ENCODE measurements around the gene CST3.

CST3 gene

GRCh38 chr20:23655491-23656211 is 17.9 kb upstream of the CST3 start:
- peak; percentile 15 for DNase-seq
- Mint-ChIP-seq H3K27ac (no peak overlapping the region), H3K4me3 (peak overlapping the region in 1 of 2 donors; percentile 19), H3K36me3 (no peaks in the 10 kb centered on the region), H3K4me1 (peaks cover 20 to 31% of the 10 kb centered on the region in 2 donors), H3K27me3 (peaks cover 9 to 12% of the 10 kb centered on the region in 2 donors), H3K9me3 (no peaks in the 10 kb centered on the region)
- peak; percentile 71 to 79 for ATAC-seq (replicated peaks)

GRCh38 chr20:23654717-23655116 is 17.0 kb upstream of the CST3 start:
- Mint-ChIP-seq H3K27ac (no peak overlapping the region), H3K4me1 (peaks cover 20 to 31% of the 10 kb centered on the region in 2 donors), H3K27me3 (peaks cover 9 to 12% of the 10 kb centered on the region in 2 donors), H3K36me3 (no peaks in the 10 kb centered on the region), H3K4me3 (peak overlapping the region in 1 of 2 donors; percentile 12), H3K9me3 (no peaks in the 10 kb centered on the region)
- DNase-seq: no peak
- no peak for ATAC-seq (replicated peaks)

GRCh38 chr20:23654000-23654399 is 16.2 kb upstream of the CST3 start:
- peaks cover 20 to 31% of the 10 kb centered on the region in 2 donors for H3K4me1 Mint-ChIP-seq

GRCh38 chr20:23653400-23653938 is 15.7 kb upstream of the CST3 start:
- ATAC-seq (replicated peaks) (no peak), DNase-seq (no peak)
- H3K27ac Mint-ChIP-seq: no peak overlapping the region
- no peaks in the 10 kb centered on the region for H3K9me3 Mint-ChIP-seq
- H3K4me1 Mint-ChIP-seq: peaks cover 20 to 31% of the 10 kb centered on the region in 2 donors
- H3K36me3 Mint-ChIP-seq: no peaks in the 10 kb centered on the region
- peaks cover 9 to 12% of the 10 kb centered on the region in 2 donors for H3K27me3 Mint-ChIP-seq
- H3K4me3 Mint-ChIP-seq: no peak overlapping the region

More at GRCh38 chr20:23654000-23654399, 16.2 kb upstream of the CST3 start:
- Mint-ChIP-seq H3K27me3 (peaks cover 9 to 12% of the 10 kb centered on the region in 2 donors), H3K9me3 (no peaks in the 10 kb centered on the region), H3K27ac (no peak overlapping the region), H3K36me3 (no peaks in the 10 kb centered on the region), H3K4me3 (no peak overlapping the region)
- ATAC-seq (replicated peaks) (no peak), DNase-seq (no peak)

- Mint-ChIP-seq H3K27me3 (peaks cover 9 to 12% of the 10 kb centered on the region in 2 donors), H3K4me1 (peaks cover 20 to 31% of the 10 kb centered on the region in 2 donors), H3K4me3 (no peak overlapping the region), H3K9me3 (no peaks in the 10 kb centered on the region), H3K27ac (no peak overlapping the region), H3K36me3 (no peaks in the 10 kb centered on the region)
- no peak for ATAC-seq (replicated peaks)
- DNase-seq: no peak
These were observed 15.2 kb upstream of the CST3 start for GRCh38 chr20:23652926-23653325.

GRCh38 chr20:23652371-23652770 is 14.6 kb upstream of the CST3 start:
- DNase-seq (no peak), ATAC-seq (replicated peaks) (no peak)
- no peak overlapping the region for H3K27ac Mint-ChIP-seq
- H3K9me3 Mint-ChIP-seq: no peaks in the 10 kb centered on the region
- H3K27me3 Mint-ChIP-seq: peaks cover 9 to 12% of the 10 kb centered on the region in 2 donors
- H3K4me3 Mint-ChIP-seq: no peak overlapping the region
- H3K4me1 Mint-ChIP-seq: peaks cover 20 to 31% of the 10 kb centered on the region in 2 donors
- H3K36me3 Mint-ChIP-seq: no peaks in the 10 kb centered on the region

GRCh38 chr20:23651117-23651516 is 13.4 kb upstream of the CST3 start:
- no peaks in the 10 kb centered on the region for H3K9me3 Mint-ChIP-seq
- H3K4me3 Mint-ChIP-seq: no peak overlapping the region
- peaks cover 18 to 28% of the 10 kb centered on the region in 2 donors for H3K4me1 Mint-ChIP-seq
- H3K27me3 Mint-ChIP-seq: peaks cover 9 to 10% of the 10 kb centered on the region in 2 donors
- ATAC-seq (replicated peaks): no peak
- DNase-seq: no peak
- no peak overlapping the region for H3K27ac Mint-ChIP-seq
- no peaks in the 10 kb centered on the region for H3K36me3 Mint-ChIP-seq

- H3K4me3 Mint-ChIP-seq: no peak overlapping the region
- no peaks in the 10 kb centered on the region for H3K36me3 Mint-ChIP-seq
- ATAC-seq (replicated peaks) (no peak), DNase-seq (no peak)
- peaks cover 0 to 1% of the 10 kb centered on the region in 2 donors for H3K9me3 Mint-ChIP-seq
- H3K27me3 Mint-ChIP-seq: peaks cover 8 to 9% of the 10 kb centered on the region in 2 donors
- H3K27ac Mint-ChIP-seq: no peak overlapping the region
- H3K4me1 Mint-ChIP-seq: peaks cover 14 to 27% of the 10 kb centered on the region in 2 donors
These were observed 12.2 kb upstream of the CST3 start for GRCh38 chr20:23649830-23650417.

- Mint-ChIP-seq H3K27ac (no peak overlapping the region), H3K27me3 (peaks cover 6 to 9% of the 10 kb centered on the region in 2 donors), H3K4me1 (peaks cover 9 to 20% of the 10 kb centered on the region in 2 donors), H3K4me3 (no peak overlapping the region), H3K9me3 (peaks cover 0 to 1% of the 10 kb centered on the region in 2 donors), H3K36me3 (no peaks in the 10 kb centered on the region)
- DNase-seq (no peak), ATAC-seq (replicated peaks) (no peak)
These were observed 11.5 kb upstream of the CST3 start for GRCh38 chr20:23649242-23649641.

- Mint-ChIP-seq H3K4me3 (no peak overlapping the region), H3K36me3 (no peaks in the 10 kb centered on the region), H3K27ac (no peak overlapping the region), H3K27me3 (no peaks in the 10 kb centered on the region), H3K9me3 (peaks cover 0 to 1% of the 10 kb centered on the region in 2 donors), H3K4me1 (peaks cover 9 to 21% of the 10 kb centered on the region in 2 donors)
- DNase-seq (no peak), ATAC-seq (replicated peaks) (no peak)
These were observed 9.6 kb upstream of the CST3 start for GRCh38 chr20:23647346-23647745.

- Mint-ChIP-seq H3K27ac (no peak overlapping the region), H3K4me1 (peaks cover 9 to 27% of the 10 kb centered on the region in 2 donors), H3K4me3 (no peak overlapping the region), H3K9me3 (peaks cover 0 to 1% of the 10 kb centered on the region in 2 donors), H3K36me3 (no peaks in the 10 kb centered on the region), H3K27me3 (no peaks in the 10 kb centered on the region)
- ATAC-seq (replicated peaks) (no peak), DNase-seq (no peak)
These were observed 8.5 kb upstream of the CST3 start for GRCh38 chr20:23646106-23646873.

- H3K4me3 Mint-ChIP-seq: no peak overlapping the region
- no peaks in the 10 kb centered on the region for H3K36me3 Mint-ChIP-seq
- H3K9me3 Mint-ChIP-seq: peaks cover 0 to 1% of the 10 kb centered on the region in 2 donors
- H3K27ac Mint-ChIP-seq: no peak overlapping the region
- ATAC-seq (replicated peaks) (peak in 1 of 2 donors; percentile 27), DNase-seq (no peak)
- no peaks in the 10 kb centered on the region for H3K27me3 Mint-ChIP-seq
- peaks cover 9 to 35% of the 10 kb centered on the region in 2 donors for H3K4me1 Mint-ChIP-seq
These were observed 7.8 kb upstream of the CST3 start for GRCh38 chr20:23645575-23645974.

- H3K27ac Mint-ChIP-seq: no peak overlapping the region
- H3K4me3 Mint-ChIP-seq: no peak overlapping the region
- H3K9me3 Mint-ChIP-seq: peaks cover 0 to 3% of the 10 kb centered on the region in 2 donors
- no peak for DNase-seq
- H3K36me3 Mint-ChIP-seq: no peaks in the 10 kb centered on the region
- H3K27me3 Mint-ChIP-seq: peaks cover 5 to 7% of the 10 kb centered on the region in 2 donors
- ATAC-seq (replicated peaks): peak; percentile 36 to 48
- peaks cover 9 to 47% of the 10 kb centered on the region in 2 donors for H3K4me1 Mint-ChIP-seq
These were observed 6.4 kb upstream of the CST3 start for GRCh38 chr20:23644164-23644563.

GRCh38 chr20:23643659-23644058 is 5.9 kb upstream of the CST3 start:
- H3K4me3 Mint-ChIP-seq: no peak overlapping the region
- H3K27me3 Mint-ChIP-seq: peaks cover 6 to 8% of the 10 kb centered on the region in 2 donors
- H3K9me3 Mint-ChIP-seq: peaks cover 0 to 3% of the 10 kb centered on the region in 2 donors
- no peaks in the 10 kb centered on the region for H3K36me3 Mint-ChIP-seq
- no peak for DNase-seq
- peak in 1 of 2 donors; percentile 62 for ATAC-seq (replicated peaks)
- no peak overlapping the region for H3K27ac Mint-ChIP-seq
- H3K4me1 Mint-ChIP-seq: peaks cover 9 to 48% of the 10 kb centered on the region in 2 donors
